Peyer's patch (tissue), 4 donors: ENCODE results near the gene KCNJ6.

Experiments used
- CTCF ChIP-seq, 6 experiments: fragments of 450-650 bp in 4 of 6; fragments of 200-600 bp in 2 of 6; sonication (generic) in 1 of 6; IDR thresholded peaks; one replicate each; pipeline ENCODE4 v1.5.1; 2017 to 2019; ENCODE audit warnings: antibody characterized with exemption in 6 of 6, mild to moderate bottlenecking in 3 of 6, moderate library complexity in 1 of 6
- POLR2A ChIP-seq, 2 donors: fragments of 450-650 bp; IDR thresholded peaks; one replicate each; pipeline ENCODE4 v1.5.1; 2017; ENCODE audit warnings: antibody characterized with exemption in 2 of 2, mild to moderate bottlenecking in 2 of 2, moderate library complexity in 2 of 2

GRCh38 chr21:37711836-37712568, 204.3 kb downstream of the KCNJ6 start:
- TF ChIP-seq CTCF (IDR thresholded peaks at IDR 0.05) (peak in 4 of 6 experiments; percentile 52 to 61 (median 56)), POLR2A (IDR thresholded peaks at IDR 0.05) (no peak)
